GM23338 (cell line): ENCODE data around the gene SHISA4. TPM values are rescaled to one million over a fixed set of nuclear protein-coding genes. Genes with fewer than 3 reads are reported as not detected.

Experiments used
- ATAC-seq: fragments of 200-7000 bp; cut with Tn5 transposase; 3 replicates; pipeline ENCODE4 v1.9.1; 2020
- DNase-seq: peaks from one replicate; pipeline ENCODE4 v3.0.0-alpha.2; 2015; ENCODE audit warnings: low spot score
- H2AFZ ChIP-seq: fragments of 200-600 bp; sonication (generic); 2 replicates; pipeline ENCODE4 v1.8.0; 2016; ENCODE audit warnings: antibody characterized with exemption, mild to moderate bottlenecking, moderate library complexity
- H3F3A ChIP-seq: fragments of 200-600 bp; sonication (generic); replicated peaks from 2 replicates; pipeline ENCODE4 v1.8.0; 2017; ENCODE audit warnings: antibody characterized with exemption, mixed run types, low read depth
- H3K27ac ChIP-seq: fragments of 200-600 bp; sonication (generic); 2 replicates; pipeline ENCODE4 v1.6.1; 2016; ENCODE audit warnings: low read depth
- H3K27me3 ChIP-seq: fragments of 200-600 bp; sonication (generic); 2 replicates; pipeline ENCODE4 v1.8.0; 2016; ENCODE audit warnings: mild to moderate bottlenecking, mixed run types, moderate library complexity; ENCODE audit not compliant: insufficient read depth
- H3K36me3 ChIP-seq: fragments of 200-600 bp; sonication (generic); 2 replicates; pipeline ENCODE4 v1.8.0; 2016; ENCODE audit warnings: mild to moderate bottlenecking; ENCODE audit not compliant: insufficient read depth
- H3K4me1 ChIP-seq: fragments of 200-600 bp; sonication (generic); 2 replicates; pipeline ENCODE4 v1.8.0; 2016; ENCODE audit warnings: mild to moderate bottlenecking, moderate library complexity; ENCODE audit not compliant: insufficient read depth
- H3K4me2 ChIP-seq: fragments of 200-600 bp; sonication (generic); 2 replicates; pipeline ENCODE4 v1.7.1; 2017; ENCODE audit warnings: mixed run types
- H3K4me3 ChIP-seq: fragments of 200-600 bp; sonication (generic); 2 replicates; pipeline ENCODE4 v1.6.1; 2016; ENCODE audit warnings: mixed run types
- H3K79me2 ChIP-seq: fragments of 200-600 bp; sonication (generic); replicated peaks from 2 replicates; pipeline ENCODE4 v1.8.0; 2017; ENCODE audit warnings: mild to moderate bottlenecking; ENCODE audit not compliant: insufficient read depth
- H3K9me2 ChIP-seq: fragments of 200-600 bp; sonication (generic); 2 replicates; pipeline ENCODE4 v1.8.0; 2017; ENCODE audit not compliant: insufficient read depth
- H4K20me1 ChIP-seq: fragments of 200-600 bp; sonication (generic); replicated peaks from 2 replicates; pipeline ENCODE4 v1.8.0; 2017; ENCODE audit warnings: mild to moderate bottlenecking; ENCODE audit not compliant: insufficient read depth
- H3K27ac Mint-ChIP-seq: 2 replicates; pipeline ENCODE4 v1.8.0; 2020; ENCODE audit warnings: inconsistent platforms, mild to moderate bottlenecking, moderate library complexity, mixed read lengths
- H3K27me3 Mint-ChIP-seq: 3 replicates; pipeline ENCODE4 v1.8.0; 2022; ENCODE audit warnings: low read depth, mild to moderate bottlenecking, moderate library complexity, mixed read lengths, inconsistent platforms; ENCODE audit not compliant: insufficient read depth, poor library complexity
- H3K36me3 Mint-ChIP-seq: 3 replicates; pipeline ENCODE4 v1.8.0; 2021; ENCODE audit warnings: low read depth, mild to moderate bottlenecking, inconsistent platforms, moderate library complexity, mixed read lengths
- H3K4me1 Mint-ChIP-seq: 3 replicates; pipeline ENCODE4 v1.8.0; 2020; ENCODE audit warnings: mild to moderate bottlenecking, inconsistent platforms, mixed read lengths
- H3K4me3 Mint-ChIP-seq: 3 replicates; pipeline ENCODE4 v1.8.0; 2021; ENCODE audit warnings: moderate library complexity, mild to moderate bottlenecking, inconsistent platforms, mixed read lengths
- H3K9me3 Mint-ChIP-seq: 3 replicates; pipeline ENCODE4 v1.8.0; 2020; ENCODE audit warnings: moderate library complexity, mild to moderate bottlenecking, inconsistent platforms, mixed read lengths
- CREB1 ChIP-seq: fragments of 250-450 bp; sonication (Bioruptor Pico); IDR thresholded peaks from 2 replicates; pipeline ENCODE4 v1.5.0; 2020; ENCODE audit warnings: low read depth, mild to moderate bottlenecking, moderate library complexity
- CTCF ChIP-seq, 2 experiments: fragments of 200-600 bp in 1 of 2; sonication (generic) in 1 of 2; conservative IDR thresholded peaks; 2 replicates each; pipeline versions ENCODE4 v1.5.1 to v1.6.1; 2016 to 2017; ENCODE audit warnings: antibody characterized with exemption in 2 of 2, low read depth in 2 of 2, mild to moderate bottlenecking in 2 of 2, moderate library complexity in 1 of 2
- EZH2 ChIP-seq: fragments of 200-600 bp; sonication (generic); IDR thresholded peaks from one replicate; pipeline ENCODE4 v1.8.0; 2017; ENCODE audit warnings: antibody characterized with exemption, mild to moderate bottlenecking, low read depth; ENCODE audit not compliant: unreplicated experiment
- EZH2phosphoT487 ChIP-seq: fragments of 200-600 bp; sonication (generic); IDR thresholded peaks from one replicate; pipeline ENCODE4 v1.8.1; 2018; ENCODE audit warnings: antibody characterized with exemption; ENCODE audit not compliant: unreplicated experiment
- JUNB ChIP-seq: IDR thresholded peaks from one replicate; pipeline ENCODE4 v1.6.1; 2016; ENCODE audit warnings: antibody characterized with exemption; ENCODE audit not compliant: unreplicated experiment
- NANOG ChIP-seq: IDR thresholded peaks from 2 replicates; pipeline ENCODE4 v1.6.1; 2016; ENCODE audit warnings: antibody characterized with exemption, borderline replicate concordance
- POLR2AphosphoS5 ChIP-seq: IDR thresholded peaks from 2 replicates; pipeline ENCODE4 v1.6.1; 2016; ENCODE audit warnings: antibody characterized with exemption, low read depth
- REST ChIP-seq: IDR thresholded peaks from one replicate; pipeline ENCODE4 v1.6.1; 2018; ENCODE audit warnings: antibody characterized with exemption; ENCODE audit not compliant: unreplicated experiment
- STAT1 ChIP-seq: IDR thresholded peaks from one replicate; pipeline ENCODE4 v1.6.1; 2016; ENCODE audit warnings: antibody characterized with exemption; ENCODE audit not compliant: unreplicated experiment
- ZNF114 ChIP-seq: fragments of 250-450 bp; sonication (Bioruptor Pico); IDR thresholded peaks from 2 replicates; pipeline ENCODE4 v1.5.0; 2020; ENCODE audit warnings: mild to moderate bottlenecking, moderate library complexity
- ZNF331 ChIP-seq: fragments of 250-450 bp; sonication (Bioruptor Pico); IDR thresholded peaks from 2 replicates; pipeline ENCODE4 v1.5.0; 2020; ENCODE audit warnings: low read depth, mild to moderate bottlenecking, moderate library complexity
- polyA plus RNA-seq: library from polyadenylated mRNA; unstranded; fragments of >200 nt; fragmentation: Nextera tagmentation; extraction: Ambion mirVana; gene quantifications from 2 replicates; pipeline ENCODE4 v1.2.1, GENCODE V29; 2016
- total RNA-seq: library from RNA; depleted of rRNA; stranded (reverse); fragments of >200 nt; shearing (Covaris generic); gene quantifications from 2 replicates; pipeline ENCODE4 v1.2.3, GENCODE V29; 2014
- TF ChIP-seq, protein P1 (sequence below): IDR thresholded peaks from 2 replicates; pipeline ENCODE4 v1.6.1; 2016; ENCODE audit warnings: antibody characterized with exemption
- TF ChIP-seq, protein P2 (sequence below): fragments of 250-450 bp; sonication (Bioruptor Pico); IDR thresholded peaks from 2 replicates; pipeline ENCODE4 v1.5.0; 2020; ENCODE audit warnings: mild to moderate bottlenecking, moderate library complexity

SHISA4 gene
- total and polyA plus RNA-seq, 2 experiments from 2014 or later, result 8.0 to 9.2 TPM

DNA sequence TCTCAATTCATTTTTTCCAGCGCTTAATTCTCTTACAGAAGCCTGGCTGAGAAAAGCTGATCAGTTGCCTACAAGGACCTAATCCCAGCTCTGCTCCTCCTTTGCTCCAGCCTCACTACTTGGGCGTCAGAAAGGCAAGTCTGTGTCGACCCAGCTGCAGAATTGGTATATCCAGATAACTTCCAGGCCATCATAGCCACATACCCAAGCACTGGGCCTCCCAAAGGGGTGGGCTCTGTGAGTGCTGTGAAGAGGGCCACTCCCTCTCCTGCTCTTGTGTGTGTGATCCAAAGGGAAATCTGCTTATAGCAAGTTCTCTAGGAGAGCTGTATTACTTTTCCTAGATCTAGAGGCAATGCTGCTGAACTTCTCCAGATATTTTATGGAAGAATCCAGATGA, 39.6 kb downstream of the SHISA4 start:
- no peak overlapping the region for H3K4me3 Mint-ChIP-seq
- no peak overlapping the region for H3K27ac Mint-ChIP-seq
- Histone ChIP-seq H4K20me1 (no peaks in the 10 kb centered on the region), H3K4me2 (no peak overlapping the region), H2AFZ (no peak overlapping the region), H3F3A (no peaks in the 10 kb centered on the region), H3K36me3 (no peaks in the 10 kb centered on the region), H3K27ac (no peak overlapping the region), H3K4me1 (no peaks in the 10 kb centered on the region), H3K4me3 (no peak overlapping the region), H3K27me3 (no peaks in the 10 kb centered on the region), H3K79me2 (no peaks in the 10 kb centered on the region), H3K9me2 (0 out of 2 replicates have a peak, but pooled peaks cover 4% of the 10 kb centered on the region)
- H3K9me3 Mint-ChIP-seq, result no peaks in the 10 kb centered on the region
- DNase-seq (no peak), ATAC-seq (no peak)
- H3K27me3 Mint-ChIP-seq, result no peaks in the 10 kb centered on the region
- H3K36me3 Mint-ChIP-seq, result no peaks in the 10 kb centered on the region
- H3K4me1 Mint-ChIP-seq, result no peaks in the 10 kb centered on the region; the same call in 2 of the 3 replicates
- no peak for TF ChIP-seq STAT1
- TF ChIP-seq CTCF (conservative IDR thresholded peaks at IDR 0.05; ENCODE audit: low read depth in 2 of 2), result no peak
- TF ChIP-seq EZH2, result no peak
- TF ChIP-seq NANOG, result no peak
- no peak for TF ChIP-seq JUNB
- no peak for TF ChIP-seq CREB1
- no peak for TF ChIP-seq REST
- TF ChIP-seq EZH2phosphoT487, result no peak
- TF ChIP-seq ZNF331 (CRISPR knock-in tag), result no peak
- no peak for TF ChIP-seq POLR2AphosphoS5
- no peak for TF ChIP-seq ZNF114 (CRISPR knock-in tag)
- TF ChIP-seq, protein P1, sequence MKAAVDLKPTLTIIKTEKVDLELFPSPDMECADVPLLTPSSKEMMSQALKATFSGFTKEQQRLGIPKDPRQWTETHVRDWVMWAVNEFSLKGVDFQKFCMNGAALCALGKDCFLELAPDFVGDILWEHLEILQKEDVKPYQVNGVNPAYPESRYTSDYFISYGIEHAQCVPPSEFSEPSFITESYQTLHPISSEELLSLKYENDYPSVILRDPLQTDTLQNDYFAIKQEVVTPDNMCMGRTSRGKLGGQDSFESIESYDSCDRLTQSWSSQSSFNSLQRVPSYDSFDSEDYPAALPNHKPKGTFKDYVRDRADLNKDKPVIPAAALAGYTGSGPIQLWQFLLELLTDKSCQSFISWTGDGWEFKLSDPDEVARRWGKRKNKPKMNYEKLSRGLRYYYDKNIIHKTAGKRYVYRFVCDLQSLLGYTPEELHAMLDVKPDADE, result no peak
- TF ChIP-seq, protein P2, sequence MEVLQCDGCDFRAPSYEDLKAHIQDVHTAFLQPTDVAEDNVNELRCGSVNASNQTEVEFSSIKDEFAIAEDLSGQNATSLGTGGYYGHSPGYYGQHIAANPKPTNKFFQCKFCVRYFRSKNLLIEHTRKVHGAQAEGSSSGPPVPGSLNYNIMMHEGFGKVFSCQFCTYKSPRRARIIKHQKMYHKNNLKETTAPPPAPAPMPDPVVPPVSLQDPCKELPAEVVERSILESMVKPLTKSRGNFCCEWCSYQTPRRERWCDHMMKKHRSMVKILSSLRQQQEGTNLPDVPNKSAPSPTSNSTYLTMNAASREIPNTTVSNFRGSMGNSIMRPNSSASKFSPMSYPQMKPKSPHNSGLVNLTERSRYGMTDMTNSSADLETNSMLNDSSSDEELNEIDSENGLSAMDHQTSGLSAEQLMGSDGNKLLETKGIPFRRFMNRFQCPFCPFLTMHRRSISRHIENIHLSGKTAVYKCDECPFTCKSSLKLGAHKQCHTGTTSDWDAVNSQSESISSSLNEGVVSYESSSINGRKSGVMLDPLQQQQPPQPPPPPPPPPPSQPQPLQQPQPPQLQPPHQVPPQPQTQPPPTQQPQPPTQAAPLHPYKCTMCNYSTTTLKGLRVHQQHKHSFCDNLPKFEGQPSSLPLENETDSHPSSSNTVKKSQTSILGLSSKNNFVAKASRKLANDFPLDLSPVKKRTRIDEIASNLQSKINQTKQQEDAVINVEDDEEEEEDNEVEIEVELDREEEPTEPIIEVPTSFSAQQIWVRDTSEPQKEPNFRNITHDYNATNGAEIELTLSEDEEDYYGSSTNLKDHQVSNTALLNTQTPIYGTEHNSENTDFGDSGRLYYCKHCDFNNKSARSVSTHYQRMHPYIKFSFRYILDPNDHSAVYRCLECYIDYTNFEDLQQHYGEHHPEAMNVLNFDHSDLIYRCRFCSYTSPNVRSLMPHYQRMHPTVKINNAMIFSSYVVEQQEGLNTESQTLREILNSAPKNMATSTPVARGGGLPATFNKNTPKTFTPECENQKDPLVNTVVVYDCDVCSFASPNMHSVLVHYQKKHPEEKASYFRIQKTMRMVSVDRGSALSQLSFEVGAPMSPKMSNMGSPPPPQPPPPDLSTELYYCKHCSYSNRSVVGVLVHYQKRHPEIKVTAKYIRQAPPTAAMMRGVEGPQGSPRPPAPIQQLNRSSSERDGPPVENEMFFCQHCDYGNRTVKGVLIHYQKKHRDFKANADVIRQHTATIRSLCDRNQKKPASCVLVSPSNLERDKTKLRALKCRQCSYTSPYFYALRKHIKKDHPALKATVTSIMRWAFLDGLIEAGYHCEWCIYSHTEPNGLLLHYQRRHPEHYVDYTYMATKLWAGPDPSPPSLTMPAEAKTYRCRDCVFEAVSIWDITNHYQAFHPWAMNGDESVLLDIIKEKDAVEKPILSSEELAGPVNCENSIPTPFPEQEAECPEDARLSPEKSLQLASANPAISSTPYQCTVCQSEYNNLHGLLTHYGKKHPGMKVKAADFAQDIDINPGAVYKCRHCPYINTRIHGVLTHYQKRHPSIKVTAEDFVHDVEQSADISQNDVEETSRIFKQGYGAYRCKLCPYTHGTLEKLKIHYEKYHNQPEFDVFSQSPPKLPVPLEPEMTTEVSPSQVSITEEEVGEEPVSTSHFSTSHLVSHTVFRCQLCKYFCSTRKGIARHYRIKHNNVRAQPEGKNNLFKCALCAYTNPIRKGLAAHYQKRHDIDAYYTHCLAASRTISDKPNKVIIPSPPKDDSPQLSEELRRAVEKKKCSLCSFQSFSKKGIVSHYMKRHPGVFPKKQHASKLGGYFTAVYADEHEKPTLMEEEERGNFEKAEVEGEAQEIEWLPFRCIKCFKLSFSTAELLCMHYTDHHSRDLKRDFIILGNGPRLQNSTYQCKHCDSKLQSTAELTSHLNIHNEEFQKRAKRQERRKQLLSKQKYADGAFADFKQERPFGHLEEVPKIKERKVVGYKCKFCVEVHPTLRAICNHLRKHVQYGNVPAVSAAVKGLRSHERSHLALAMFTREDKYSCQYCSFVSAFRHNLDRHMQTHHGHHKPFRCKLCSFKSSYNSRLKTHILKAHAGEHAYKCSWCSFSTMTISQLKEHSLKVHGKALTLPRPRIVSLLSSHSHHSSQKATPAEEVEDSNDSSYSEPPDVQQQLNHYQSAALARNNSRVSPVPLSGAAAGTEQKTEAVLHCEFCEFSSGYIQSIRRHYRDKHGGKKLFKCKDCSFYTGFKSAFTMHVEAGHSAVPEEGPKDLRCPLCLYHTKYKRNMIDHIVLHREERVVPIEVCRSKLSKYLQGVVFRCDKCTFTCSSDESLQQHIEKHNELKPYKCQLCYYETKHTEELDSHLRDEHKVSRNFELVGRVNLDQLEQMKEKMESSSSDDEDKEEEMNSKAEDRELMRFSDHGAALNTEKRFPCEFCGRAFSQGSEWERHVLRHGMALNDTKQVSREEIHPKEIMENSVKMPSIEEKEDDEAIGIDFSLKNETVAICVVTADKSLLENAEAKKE (CRISPR knock-in tag), result no peak
